Body of pancreas (tissue), 4 donors: ENCODE results near the gene FNBP1L. TPM values are rescaled to one million over a fixed set of nuclear protein-coding genes. Genes with fewer than 3 reads are reported as not detected.
"Not testable (repeated sequence)": the region's sequence is repeated elsewhere in the genome, so short reads cannot be mapped to it uniquely, and the experiment has no call there.

ENCODE experiments used
- ATAC-seq: fragments of 150-250 bp; one replicate; pipeline ENCODE4 v1.9.1; 2016
- DNase-seq, 4 donors: peaks; one replicate each; pipeline ENCODE4 v3.0.0-alpha.2; 2019
- H3K27ac ChIP-seq, 4 donors: fragments of 200-600 bp; sonication (generic); 1 replicate in 3 of 4; 2 replicates in 1 of 4; pipeline versions ENCODE4 v1.5.1 to v1.6.1; 2016 to 2019; ENCODE audit warnings: mild to moderate bottlenecking in 1 of 4, mixed read lengths in 1 of 4, moderate library complexity in 1 of 4
- H3K27me3 ChIP-seq, 2 donors: fragments of 200-600 bp; sonication (generic); one replicate each; pipeline ENCODE4 v1.6.0; 2016; ENCODE audit warnings: mild to moderate bottlenecking in 1 of 2
- H3K36me3 ChIP-seq, 2 donors: fragments of 200-600 bp; sonication (generic); replicated peaks in 1 of 2; 2 replicates each; pipeline ENCODE4 v1.5.1; 2016; ENCODE audit warnings: low read depth in 2 of 2; ENCODE audit not compliant: insufficient read depth in 1 of 2
- H3K4me1 ChIP-seq: fragments of 200-600 bp; sonication (generic); one replicate; pipeline ENCODE4 v1.6.0; 2016
- H3K4me3 ChIP-seq, 2 donors: fragments of 200-600 bp; sonication (generic); 1 replicate in 1 of 2; 2 replicates in 1 of 2; pipeline ENCODE4 v1.5.1; 2016 to 2019
- H3K9me3 ChIP-seq, 3 donors: fragments of 200-600 bp; sonication (generic); 1 replicate in 2 of 3; 2 replicates in 1 of 3; pipeline ENCODE4 v1.5.1; 2016
- POLR2A ChIP-seq, 3 donors: fragments of 450-650 bp; IDR thresholded peaks; one replicate each; pipeline ENCODE4 v1.6.1; 2016; ENCODE audit warnings: antibody characterized with exemption in 3 of 3, mild to moderate bottlenecking in 2 of 3
- WGBS, 2 donors: methylation state at CpG; one replicate each; pipeline ENCODE4 v1.1.5; 2017; 5-methylcytosine and 5-hydroxymethylcytosine counted together
- intact Hi-C: fragments of 100-400 bp; cut with DNase I; formaldehyde crosslinking; loops from one replicate; pipeline ENCODE4 v1.15.1; 2023
- total RNA-seq, 2 donors: library from RNA; depleted of rRNA; stranded (reverse); fragments of >200 nt; gene quantifications; one replicate each; pipeline ENCODE4 v1.1.0, GENCODE V29; 2016
- TF ChIP-seq, protein P1 (sequence below), 7 experiments: fragments of 450-650 bp in 4 of 7; fragments of 200-600 bp in 3 of 7; sonication (generic) in 3 of 7; IDR thresholded peaks; one replicate each; pipeline ENCODE4 v1.5.1; 2016 to 2019; ENCODE audit warnings: antibody characterized with exemption in 7 of 7

FNBP1L gene
- total RNA-seq, 2 donors from 2014 or later: 23.1 to 32.9 TPM

- 68 to 84% methylated on average over 6 of the region's 6 CpGs for WGBS, 2 donors
- Histone ChIP-seq H3K27ac (no peak overlapping the region), H3K4me1 (peaks cover 49% of the 10 kb centered on the region), H3K9me3 (no peaks in the 10 kb centered on the region), H3K27me3 (no peaks in the 10 kb centered on the region), H3K4me3 (no peak overlapping the region), H3K36me3 (no peaks in the 10 kb centered on the region)
- intact Hi-C loops: no loop called here
- ATAC-seq (no peak), DNase-seq (no peak)
- no peak for TF ChIP-seq POLR2A (IDR thresholded peaks at IDR 0.05)
- TF ChIP-seq, protein P1, sequence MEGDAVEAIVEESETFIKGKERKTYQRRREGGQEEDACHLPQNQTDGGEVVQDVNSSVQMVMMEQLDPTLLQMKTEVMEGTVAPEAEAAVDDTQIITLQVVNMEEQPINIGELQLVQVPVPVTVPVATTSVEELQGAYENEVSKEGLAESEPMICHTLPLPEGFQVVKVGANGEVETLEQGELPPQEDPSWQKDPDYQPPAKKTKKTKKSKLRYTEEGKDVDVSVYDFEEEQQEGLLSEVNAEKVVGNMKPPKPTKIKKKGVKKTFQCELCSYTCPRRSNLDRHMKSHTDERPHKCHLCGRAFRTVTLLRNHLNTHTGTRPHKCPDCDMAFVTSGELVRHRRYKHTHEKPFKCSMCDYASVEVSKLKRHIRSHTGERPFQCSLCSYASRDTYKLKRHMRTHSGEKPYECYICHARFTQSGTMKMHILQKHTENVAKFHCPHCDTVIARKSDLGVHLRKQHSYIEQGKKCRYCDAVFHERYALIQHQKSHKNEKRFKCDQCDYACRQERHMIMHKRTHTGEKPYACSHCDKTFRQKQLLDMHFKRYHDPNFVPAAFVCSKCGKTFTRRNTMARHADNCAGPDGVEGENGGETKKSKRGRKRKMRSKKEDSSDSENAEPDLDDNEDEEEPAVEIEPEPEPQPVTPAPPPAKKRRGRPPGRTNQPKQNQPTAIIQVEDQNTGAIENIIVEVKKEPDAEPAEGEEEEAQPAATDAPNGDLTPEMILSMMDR (IDR thresholded peaks at IDR 0.05): no peak
These were observed 140.3 kb downstream of the FNBP1L start for GRCh38 chr1:93588206-93588605.

DNA sequence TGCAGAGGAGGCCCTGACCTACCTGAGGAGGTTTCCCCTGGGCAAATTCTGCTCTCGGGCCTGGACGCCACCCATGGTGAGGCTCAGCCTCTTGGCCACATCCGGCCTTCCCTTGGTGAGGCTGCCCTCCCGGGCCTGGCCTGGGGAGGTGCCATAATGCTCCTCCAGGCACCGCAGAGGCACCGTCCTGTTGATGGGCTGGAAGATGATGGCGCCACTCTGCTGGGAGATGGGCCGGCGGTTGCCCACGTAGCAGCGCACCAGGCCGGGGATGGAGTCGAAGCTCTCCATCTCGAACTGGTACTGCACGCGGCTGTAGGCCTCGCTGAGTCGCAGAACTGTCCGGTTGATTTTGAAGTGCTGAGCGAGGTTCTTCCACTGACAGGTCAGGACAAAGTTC lies 141.0 kb downstream of the FNBP1L start:
- H3K9me3 ChIP-seq: no peaks in the 10 kb centered on the region
- no peak overlapping the region for H3K4me3 ChIP-seq
- no peaks in the 10 kb centered on the region for H3K36me3 ChIP-seq
- ATAC-seq: no peak
- no peak overlapping the region for H3K27ac ChIP-seq
- no peak for DNase-seq
- no peaks in the 10 kb centered on the region for H3K27me3 ChIP-seq
- intact Hi-C loops: no loop called here
- WGBS, 2 donors: 96 to 97% methylated on average over 17 to 20 of the region's 20 CpGs
- TF ChIP-seq, protein P1 (IDR thresholded peaks at IDR 0.05): no peak
- no peak for TF ChIP-seq POLR2A (IDR thresholded peaks at IDR 0.05)
- peaks cover 49% of the 10 kb centered on the region for H3K4me1 ChIP-seq

DNA sequence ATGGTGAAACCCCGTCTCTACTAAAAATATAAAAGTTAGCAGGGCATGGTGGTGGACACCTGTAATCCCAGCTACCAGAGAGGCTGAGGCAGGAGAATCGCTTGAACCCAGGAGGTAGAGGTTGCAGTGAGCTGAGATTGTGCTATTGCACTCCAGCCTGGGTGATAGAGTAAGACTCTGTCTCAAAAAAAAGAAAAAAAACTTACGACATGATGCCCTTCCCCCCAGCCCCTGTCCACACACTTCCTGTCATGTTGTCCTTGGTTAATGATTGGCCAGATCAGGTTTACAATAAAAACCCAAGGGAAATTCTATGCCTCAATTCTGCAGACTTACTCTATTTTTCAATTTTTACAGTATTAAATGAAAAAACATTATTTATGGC lies 143.4 kb downstream of the FNBP1L start:
- H3K27me3 ChIP-seq, H3K9me3 ChIP-seq, intact Hi-C loops, H3K36me3 ChIP-seq, H3K4me3 ChIP-seq: not testable (repeated sequence)
- H3K27ac ChIP-seq: peak overlapping the region; percentile 78 to 95 (median 92)
- WGBS, 2 donors: 43 to 44% methylated on average over 3 of the region's 3 CpGs
- peaks cover 37% of the 10 kb centered on the region for H3K4me1 ChIP-seq
- ATAC-seq (peak; percentile 50), DNase-seq (peak; percentile 36 to 61 (median 54))

- ATAC-seq: peak; percentile 77
- H3K27ac ChIP-seq: peak overlapping the region; percentile 78 to 95 (median 92)
- no peaks in the 10 kb centered on the region for H3K27me3 ChIP-seq
- peak in 2 of 3 donors; percentile 38 to 43 for TF ChIP-seq POLR2A (IDR thresholded peaks at IDR 0.05)
- TF ChIP-seq, protein P1 (IDR thresholded peaks at IDR 0.05): no peak
- H3K4me1 ChIP-seq: peaks cover 37% of the 10 kb centered on the region
- H3K9me3 ChIP-seq: no peaks in the 10 kb centered on the region
- peak; percentile 84 to 94 (median 92) for DNase-seq
- H3K4me3 ChIP-seq: no peak overlapping the region
- intact Hi-C loops: no loop called here
- 37 to 41% methylated on average over 17 of the region's 17 CpGs for WGBS, 2 donors
- H3K36me3 ChIP-seq: no peaks in the 10 kb centered on the region
These were observed 144.0 kb downstream of the FNBP1L start for GRCh38 chr1:93591676-93592550.

DNA sequence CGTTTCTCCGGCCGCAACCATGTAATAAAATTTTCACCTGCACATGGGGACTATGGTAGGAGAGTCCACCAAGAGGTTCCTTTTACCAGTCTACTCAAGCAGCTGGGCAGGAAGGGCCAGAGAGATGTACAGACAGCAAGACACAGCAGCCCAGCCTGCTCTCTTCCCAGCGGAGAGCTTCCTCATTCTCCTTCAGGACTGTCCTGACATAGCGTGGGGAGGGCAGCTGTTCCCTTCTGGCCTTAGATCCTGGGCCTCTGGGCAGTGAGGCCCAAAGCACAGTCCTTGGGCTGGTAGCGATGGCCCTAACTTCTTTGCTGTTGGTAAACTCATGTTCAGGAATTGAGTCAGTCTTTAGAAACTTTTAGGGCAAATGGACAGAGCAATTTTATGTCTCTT lies 144.6 kb downstream of the FNBP1L start:
- Histone ChIP-seq H3K9me3 (no peaks in the 10 kb centered on the region), H3K36me3 (no peaks in the 10 kb centered on the region), H3K4me1 (peaks cover 39% of the 10 kb centered on the region), H3K27ac (peak overlapping the region; percentile 78 to 95 (median 92)), H3K27me3 (no peaks in the 10 kb centered on the region), H3K4me3 (no peak overlapping the region)
- intact Hi-C loops: no loop called here
- TF ChIP-seq, protein P1 (IDR thresholded peaks at IDR 0.05): no peak
- no peak for TF ChIP-seq POLR2A (IDR thresholded peaks at IDR 0.05)
- ATAC-seq (no peak), DNase-seq (no peak)
- 37 to 38% methylated on average over 4 to 6 of the region's 6 CpGs for WGBS, 2 donors
